CD4-positive, alpha-beta T cell treated with Interleukin-17A for 1 hour (primary cell): ENCODE results near the gene NXN.
"Not testable (repeated sequence)": the region's sequence is repeated elsewhere in the genome, so short reads cannot be mapped to it uniquely, and the experiment has no call there.

ENCODE experiments used
- DNase-seq: peaks from one replicate; pipeline ENCODE4 v3.0.0-alpha.2; 2020

Gene NXN

GRCh38 chr17:814371-814770, 165.2 kb downstream of the NXN start:
- no peak for DNase-seq

- DNase-seq: no peak
Observed at GRCh38 chr17:812638-813204, 166.9 kb downstream of the NXN start.

GRCh38 chr17:811051-811784, 168.4 kb downstream of the NXN start:
- no peak for DNase-seq

GRCh38 chr17:807523-808294, 171.9 kb downstream of the NXN start:
- no peak for DNase-seq

GRCh38 chr17:806781-807522, 172.6 kb downstream of the NXN start:
- no peak for DNase-seq

GRCh38 chr17:806346-806745, 173.2 kb downstream of the NXN start:
- DNase-seq: no peak

- DNase-seq: not testable (repeated sequence)
Observed at GRCh38 chr17:805886-806285, 173.7 kb downstream of the NXN start.

- DNase-seq: no peak
Observed at GRCh38 chr17:804541-805435, 174.8 kb downstream of the NXN start.

- DNase-seq: no peak
Observed at GRCh38 chr17:802901-803881, 176.4 kb downstream of the NXN start.

- no peak for DNase-seq
Observed at GRCh38 chr17:802481-802880, 177.1 kb downstream of the NXN start.

GRCh38 chr17:801660-802059, 177.9 kb downstream of the NXN start:
- no peak for DNase-seq

GRCh38 chr17:800446-801242, 178.9 kb downstream of the NXN start:
- no peak for DNase-seq

GRCh38 chr17:799261-799660, 180.3 kb downstream of the NXN start:
- DNase-seq: no peak

GRCh38 chr17:798246-798645, 181.3 kb downstream of the NXN start:
- no peak for DNase-seq

- DNase-seq: no peak
Observed at GRCh38 chr17:797236-797840, 182.2 kb downstream of the NXN start.

- no peak for DNase-seq
Observed at GRCh38 chr17:796609-797008, 183.0 kb downstream of the NXN start.

GRCh38 chr17:795721-796120, 183.9 kb downstream of the NXN start:
- DNase-seq: no peak

GRCh38 chr17:795276-795675, 184.3 kb downstream of the NXN start:
- no peak for DNase-seq

- DNase-seq: peak; percentile 31
Observed at GRCh38 chr17:794876-795275, 184.7 kb downstream of the NXN start.

GRCh38 chr17:792277-792676, 187.3 kb downstream of the NXN start:
- DNase-seq: no peak
